ENCODE measurements around the gene MAP3K7. TPM values are rescaled to one million over a fixed set of nuclear protein-coding genes. Genes with fewer than 3 reads are reported as not detected.

Gene MAP3K7
- total RNA-seq, 1 donor from 2014 or later = 31.8 TPM

DNA sequence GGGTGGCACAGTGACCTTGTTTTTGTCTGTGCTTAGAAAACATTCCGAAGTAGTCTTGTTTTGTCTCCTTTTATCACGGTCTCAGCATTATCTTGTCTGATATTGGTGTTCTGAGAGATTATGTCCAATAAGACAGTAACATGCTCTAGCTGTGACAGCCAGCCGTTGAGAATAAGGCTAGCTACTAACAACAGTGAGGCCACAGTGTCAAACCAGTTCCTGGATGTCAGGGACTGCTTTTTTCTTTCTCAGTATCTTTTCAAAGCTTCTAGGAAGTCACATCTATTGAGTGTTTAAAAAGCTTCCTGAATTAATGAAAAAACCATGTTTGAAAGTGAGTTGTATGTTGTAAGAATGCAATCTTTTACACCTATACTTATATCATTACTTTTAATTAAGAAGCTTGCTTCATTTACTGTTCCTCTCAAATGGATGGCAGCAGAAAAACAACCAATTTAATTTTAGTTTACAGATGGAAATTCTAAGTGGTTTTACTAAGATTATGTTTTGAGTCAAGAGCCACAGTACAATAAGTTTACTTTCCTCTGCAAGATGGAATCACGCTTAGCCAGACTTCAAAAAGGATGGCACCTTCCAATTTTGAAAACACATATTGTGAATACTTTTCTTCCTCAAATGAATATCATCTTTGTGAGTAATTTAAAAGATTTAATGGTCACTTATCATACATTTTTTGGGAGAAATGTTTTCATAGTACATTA, 53.1 kb downstream of the MAP3K7 start:
- no peak overlapping the region for H3K27ac Mint-ChIP-seq (ENCODE audit: unreplicated experiment)
- no peak for TF ChIP-seq CTCF (IDR thresholded peaks at IDR 0.05)
- no peaks in the 10 kb centered on the region for H3K27me3 Mint-ChIP-seq (ENCODE audit: unreplicated experiment)
- peaks cover 15% of the 10 kb centered on the region for H3K36me3 Mint-ChIP-seq (ENCODE audit: unreplicated experiment)
- DNase-seq (ENCODE audit: extremely low spot score, unreplicated experiment) = no peak
- no peak overlapping the region for H3K4me3 Mint-ChIP-seq (ENCODE audit: unreplicated experiment)
- no peaks in the 10 kb centered on the region for H3K9me3 Mint-ChIP-seq (ENCODE audit: unreplicated experiment)
- no peaks in the 10 kb centered on the region for H3K4me1 Mint-ChIP-seq (ENCODE audit: unreplicated experiment)

DNA sequence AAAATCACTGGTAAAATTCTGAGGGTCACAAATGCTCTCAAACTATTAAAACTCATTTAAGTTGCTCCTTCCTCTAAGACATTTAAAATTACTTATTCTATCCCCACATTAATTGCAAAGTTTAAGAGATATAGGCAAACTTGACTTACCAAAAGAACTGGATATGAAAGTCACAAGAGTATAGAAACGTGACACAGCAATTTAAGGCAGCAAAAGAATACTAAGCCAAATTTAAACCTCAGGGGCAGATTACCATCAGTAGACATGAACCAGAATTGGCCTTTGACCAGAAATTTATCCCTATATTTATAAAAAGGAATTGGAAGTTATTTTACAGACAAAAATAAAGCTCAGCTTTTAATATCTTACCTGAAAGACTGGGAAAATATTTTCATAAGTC, 56.0 kb downstream of the MAP3K7 start:
- Mint-ChIP-seq H3K27me3 (ENCODE audit: unreplicated experiment) (no peaks in the 10 kb centered on the region), H3K4me3 (ENCODE audit: unreplicated experiment) (no peak overlapping the region), H3K4me1 (ENCODE audit: unreplicated experiment) (no peaks in the 10 kb centered on the region), H3K36me3 (ENCODE audit: unreplicated experiment) (peaks cover 14% of the 10 kb centered on the region), H3K27ac (ENCODE audit: unreplicated experiment) (no peak overlapping the region), H3K9me3 (ENCODE audit: unreplicated experiment) (no peaks in the 10 kb centered on the region)
- TF ChIP-seq CTCF (IDR thresholded peaks at IDR 0.05) = no peak
- no peak for DNase-seq (ENCODE audit: extremely low spot score, unreplicated experiment)

DNA sequence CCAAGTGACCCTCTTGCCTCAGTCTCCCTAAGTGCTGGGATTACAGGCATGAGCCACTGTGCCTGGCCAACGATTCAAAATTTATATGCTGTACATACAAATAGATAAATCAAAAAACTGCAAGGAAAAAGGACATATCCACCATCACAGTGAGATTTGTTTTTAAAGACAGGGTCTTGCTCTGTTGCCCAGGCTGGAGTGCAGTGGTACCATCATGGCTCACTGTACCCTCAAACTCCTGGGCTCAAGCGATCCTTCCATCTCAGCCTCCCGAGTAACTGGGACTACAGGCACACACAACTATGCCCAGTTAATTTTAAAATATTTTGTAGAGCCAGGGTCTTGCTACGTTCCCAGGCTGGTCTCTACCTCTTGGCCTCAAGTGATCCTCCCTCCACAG, 61.5 kb downstream of the MAP3K7 start:
- no peaks in the 10 kb centered on the region for H3K27me3 Mint-ChIP-seq (ENCODE audit: unreplicated experiment)
- H3K36me3 Mint-ChIP-seq (ENCODE audit: unreplicated experiment) = peaks cover 35% of the 10 kb centered on the region
- no peak for TF ChIP-seq CTCF (IDR thresholded peaks at IDR 0.05)
- no peak for DNase-seq (ENCODE audit: extremely low spot score, unreplicated experiment)
- no peak overlapping the region for H3K4me3 Mint-ChIP-seq (ENCODE audit: unreplicated experiment)
- no peak overlapping the region for H3K27ac Mint-ChIP-seq (ENCODE audit: unreplicated experiment)
- H3K9me3 Mint-ChIP-seq (ENCODE audit: unreplicated experiment) = no peaks in the 10 kb centered on the region
- H3K4me1 Mint-ChIP-seq (ENCODE audit: unreplicated experiment) = peaks cover 2% of the 10 kb centered on the region

DNA sequence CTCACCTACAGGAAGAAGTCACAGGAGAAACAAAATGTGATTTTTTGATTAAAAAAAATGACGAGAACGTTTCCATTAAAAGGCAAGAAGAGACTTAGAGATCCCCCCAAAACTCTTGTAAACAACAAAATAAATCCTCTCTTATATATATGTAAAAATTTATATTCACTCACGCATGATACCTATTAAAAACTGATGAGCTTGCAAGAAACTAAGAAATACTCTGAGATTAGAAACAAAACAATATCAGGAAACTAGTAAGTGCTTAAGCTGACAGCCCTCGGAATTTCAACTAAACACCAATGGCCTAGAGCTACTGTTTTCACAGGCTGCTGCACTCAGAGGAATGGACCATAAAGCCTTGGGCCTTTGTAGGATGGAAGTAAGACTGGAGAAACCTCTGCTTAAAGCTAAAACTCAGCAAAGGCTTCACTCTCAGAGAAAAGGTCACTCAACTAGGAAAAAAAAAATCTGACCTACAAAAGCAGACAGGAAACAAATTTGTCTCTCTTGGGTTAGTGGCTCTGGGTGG, 63.0 kb downstream of the MAP3K7 start:
- H3K36me3 Mint-ChIP-seq (ENCODE audit: unreplicated experiment) = peaks cover 35% of the 10 kb centered on the region
- H3K4me1 Mint-ChIP-seq (ENCODE audit: unreplicated experiment) = peaks cover 2% of the 10 kb centered on the region
- H3K4me3 Mint-ChIP-seq (ENCODE audit: unreplicated experiment) = no peak overlapping the region
- H3K27ac Mint-ChIP-seq (ENCODE audit: unreplicated experiment) = no peak overlapping the region
- DNase-seq (ENCODE audit: extremely low spot score, unreplicated experiment) = no peak
- H3K27me3 Mint-ChIP-seq (ENCODE audit: unreplicated experiment) = no peaks in the 10 kb centered on the region
- no peak for TF ChIP-seq CTCF (IDR thresholded peaks at IDR 0.05)
- no peaks in the 10 kb centered on the region for H3K9me3 Mint-ChIP-seq (ENCODE audit: unreplicated experiment)

DNA sequence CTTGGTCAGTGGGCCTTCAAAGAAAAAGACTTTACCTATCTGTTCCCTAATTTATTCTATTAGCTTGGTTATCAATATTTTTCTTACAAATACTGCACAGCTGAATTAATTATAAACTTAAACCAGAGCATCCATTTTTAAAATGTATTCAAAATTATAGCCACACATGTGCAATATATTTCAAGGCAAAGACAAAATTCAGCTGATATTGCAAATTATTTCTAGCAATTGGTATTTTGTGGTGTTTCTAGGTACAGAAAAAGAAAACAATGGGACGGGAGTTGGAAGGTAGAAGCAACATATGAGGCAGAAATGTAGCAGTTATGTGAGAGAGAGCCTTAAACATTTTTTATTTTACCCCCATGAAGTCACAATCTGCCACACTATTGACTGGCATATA, 64.9 kb downstream of the MAP3K7 start:
- H3K36me3 Mint-ChIP-seq (ENCODE audit: unreplicated experiment) = peaks cover 29% of the 10 kb centered on the region
- no peaks in the 10 kb centered on the region for H3K27me3 Mint-ChIP-seq (ENCODE audit: unreplicated experiment)
- no peaks in the 10 kb centered on the region for H3K9me3 Mint-ChIP-seq (ENCODE audit: unreplicated experiment)
- no peak overlapping the region for H3K4me3 Mint-ChIP-seq (ENCODE audit: unreplicated experiment)
- no peak for TF ChIP-seq CTCF (IDR thresholded peaks at IDR 0.05)
- H3K27ac Mint-ChIP-seq (ENCODE audit: unreplicated experiment) = no peak overlapping the region
- peaks cover 2% of the 10 kb centered on the region for H3K4me1 Mint-ChIP-seq (ENCODE audit: unreplicated experiment)
- DNase-seq (ENCODE audit: extremely low spot score, unreplicated experiment) = no peak
